ENCODE measurements around the gene DIRAS2.

Gene DIRAS2

GRCh38 chr9:90640361-90640760, 2.3 kb downstream of the DIRAS2 start:
- TF ChIP-seq CTCF (IDR thresholded peaks at IDR 0.05), result no peak
- no peak overlapping the region for H3K27ac ChIP-seq
- H3K4me3 ChIP-seq, result no peak overlapping the region

GRCh38 chr9:90637626-90638025, 5.0 kb downstream of the DIRAS2 start:
- Histone ChIP-seq H3K27ac (no peak overlapping the region), H3K4me3 (no peak overlapping the region)
- TF ChIP-seq CTCF (IDR thresholded peaks at IDR 0.05), result no peak
- no peak for DNase-seq (ENCODE audit: low spot score)

More at GRCh38 chr9:90640361-90640760, 2.3 kb downstream of the DIRAS2 start:
- DNase-seq (ENCODE audit: low spot score), result no peak

- DNase-seq (ENCODE audit: low spot score), result no peak
- TF ChIP-seq CTCF (IDR thresholded peaks at IDR 0.05), result no peak
- Histone ChIP-seq H3K4me3 (no peak overlapping the region), H3K27ac (no peak overlapping the region)
These were observed 9.9 kb downstream of the DIRAS2 start for GRCh38 chr9:90632647-90633207.

- no peak for DNase-seq (ENCODE audit: low spot score)
- no peak for TF ChIP-seq CTCF (IDR thresholded peaks at IDR 0.05)
- no peak overlapping the region for H3K27ac ChIP-seq
- H3K4me3 ChIP-seq, result no peak overlapping the region
These were observed 10.7 kb downstream of the DIRAS2 start for GRCh38 chr9:90631964-90632363.

- no peak for DNase-seq (ENCODE audit: low spot score)
- H3K27ac ChIP-seq, result no peak overlapping the region
- H3K4me3 ChIP-seq, result no peak overlapping the region
- no peak for TF ChIP-seq CTCF (IDR thresholded peaks at IDR 0.05)
These were observed 12.6 kb downstream of the DIRAS2 start for GRCh38 chr9:90629991-90630390.

- DNase-seq (ENCODE audit: low spot score), result no peak
- H3K4me3 ChIP-seq, result no peak overlapping the region
- no peak for TF ChIP-seq CTCF (IDR thresholded peaks at IDR 0.05)
- no peak overlapping the region for H3K27ac ChIP-seq
These were observed 13.3 kb downstream of the DIRAS2 start for GRCh38 chr9:90629354-90629753.

GRCh38 chr9:90616806-90617205, 25.8 kb downstream of the DIRAS2 start:
- no peak overlapping the region for H3K4me3 ChIP-seq
- TF ChIP-seq CTCF (IDR thresholded peaks at IDR 0.05), result no peak
- DNase-seq (ENCODE audit: low spot score), result no peak
- no peak overlapping the region for H3K27ac ChIP-seq
